LNCaP clone FGC (cell line): ENCODE results near the gene ATXN7L2.
A peak's percentile ranks its signal among the peaks of the same experiment; 100 is the strongest.

Source experiments
- DNase-seq: peaks from one replicate; pipeline ENCODE4 v3.0.0-alpha.2; 2011; ENCODE audit warnings: low read depth
- H3K4me3 ChIP-seq: 2 replicates; pipeline ENCODE4 v1.5.1; 2011; ENCODE audit warnings: mild to moderate bottlenecking, low read depth, low read length, control low read depth
- TF ChIP-seq, protein P1 (sequence below): IDR thresholded peaks from 2 replicates; pipeline ENCODE4 v1.5.1; 2012; ENCODE audit warnings: mild to moderate bottlenecking; ENCODE audit not compliant: control insufficient read depth, insufficient read depth; ENCODE audit errors: extremely low read depth

ATXN7L2 gene

DNA sequence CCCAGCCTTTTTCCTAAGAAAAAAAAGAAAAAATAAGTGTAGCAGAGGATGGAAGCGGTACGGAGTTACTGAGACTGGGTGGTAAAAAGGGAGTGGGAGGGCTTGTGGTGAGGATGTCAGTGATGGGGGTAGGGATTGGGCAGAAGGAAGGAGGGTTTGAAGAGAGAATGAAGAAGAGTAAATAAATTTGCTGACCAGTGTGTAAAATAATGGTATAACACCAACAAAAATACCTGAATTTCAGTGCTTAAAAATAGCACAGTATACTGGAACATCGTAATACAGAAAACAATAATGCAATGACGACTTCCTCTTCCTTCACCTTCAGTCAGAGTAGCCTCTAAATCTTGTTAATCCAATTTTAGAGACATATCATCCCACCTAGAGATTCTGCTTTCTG is 36.2 kb upstream of the ATXN7L2 start:
- H3K4me3 ChIP-seq, result no peak overlapping the region
- DNase-seq, result no peak
- TF ChIP-seq, protein P1, sequence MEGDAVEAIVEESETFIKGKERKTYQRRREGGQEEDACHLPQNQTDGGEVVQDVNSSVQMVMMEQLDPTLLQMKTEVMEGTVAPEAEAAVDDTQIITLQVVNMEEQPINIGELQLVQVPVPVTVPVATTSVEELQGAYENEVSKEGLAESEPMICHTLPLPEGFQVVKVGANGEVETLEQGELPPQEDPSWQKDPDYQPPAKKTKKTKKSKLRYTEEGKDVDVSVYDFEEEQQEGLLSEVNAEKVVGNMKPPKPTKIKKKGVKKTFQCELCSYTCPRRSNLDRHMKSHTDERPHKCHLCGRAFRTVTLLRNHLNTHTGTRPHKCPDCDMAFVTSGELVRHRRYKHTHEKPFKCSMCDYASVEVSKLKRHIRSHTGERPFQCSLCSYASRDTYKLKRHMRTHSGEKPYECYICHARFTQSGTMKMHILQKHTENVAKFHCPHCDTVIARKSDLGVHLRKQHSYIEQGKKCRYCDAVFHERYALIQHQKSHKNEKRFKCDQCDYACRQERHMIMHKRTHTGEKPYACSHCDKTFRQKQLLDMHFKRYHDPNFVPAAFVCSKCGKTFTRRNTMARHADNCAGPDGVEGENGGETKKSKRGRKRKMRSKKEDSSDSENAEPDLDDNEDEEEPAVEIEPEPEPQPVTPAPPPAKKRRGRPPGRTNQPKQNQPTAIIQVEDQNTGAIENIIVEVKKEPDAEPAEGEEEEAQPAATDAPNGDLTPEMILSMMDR, result no peak

DNA sequence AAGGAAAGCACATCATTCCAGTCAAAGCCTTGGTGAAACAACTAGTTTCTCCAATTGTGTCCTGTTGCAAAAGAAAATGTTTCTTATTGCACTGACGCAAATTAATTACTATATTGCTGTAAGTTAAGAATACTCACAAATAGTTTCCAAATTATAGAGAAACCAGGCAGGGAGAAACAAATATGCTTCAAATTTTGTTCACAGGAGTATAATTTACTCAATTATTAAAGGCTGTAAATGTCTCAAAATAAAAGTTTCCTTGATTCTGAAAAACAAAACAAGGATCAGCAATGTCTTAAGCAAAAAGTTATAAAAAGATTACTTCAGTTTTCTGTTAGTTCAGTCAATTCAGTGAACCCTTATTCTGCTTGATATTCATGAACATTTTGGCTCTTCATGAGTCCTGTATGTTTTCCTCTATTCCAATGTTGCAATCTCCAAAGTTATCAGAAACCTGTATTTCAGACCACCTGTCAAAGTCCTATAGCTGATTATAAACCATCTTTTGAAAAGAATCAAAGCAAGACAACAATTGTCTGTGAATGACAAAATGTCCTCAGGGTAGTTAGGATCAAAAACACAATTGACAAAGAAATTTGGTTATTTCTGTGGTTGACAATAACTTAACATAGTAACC is 29.1 kb upstream of the ATXN7L2 start:
- TF ChIP-seq, protein P1, result no peak
- H3K4me3 ChIP-seq, result no peak overlapping the region
- DNase-seq, result no peak

DNA sequence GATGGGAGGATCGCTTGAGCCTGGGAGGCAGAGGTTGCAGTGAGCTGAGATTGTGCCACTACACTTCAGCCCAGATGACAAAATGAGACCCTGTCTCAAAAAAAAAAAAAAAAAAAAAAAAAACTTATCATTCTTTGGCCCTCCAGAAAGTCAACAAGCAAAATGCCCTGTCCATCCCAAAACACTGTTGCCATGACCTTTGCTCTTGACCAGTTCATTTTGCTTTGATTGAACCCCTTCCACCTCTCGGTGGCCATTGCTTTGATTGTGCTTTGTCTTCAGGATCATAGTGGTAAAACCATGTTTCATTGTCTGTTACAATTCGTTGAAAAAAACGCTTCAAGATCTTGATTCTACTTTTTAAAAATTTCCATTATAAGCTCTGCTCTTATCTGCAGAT is 25.9 kb upstream of the ATXN7L2 start:
- DNase-seq, result no peak
- TF ChIP-seq, protein P1, result no peak
- no peak overlapping the region for H3K4me3 ChIP-seq

DNA sequence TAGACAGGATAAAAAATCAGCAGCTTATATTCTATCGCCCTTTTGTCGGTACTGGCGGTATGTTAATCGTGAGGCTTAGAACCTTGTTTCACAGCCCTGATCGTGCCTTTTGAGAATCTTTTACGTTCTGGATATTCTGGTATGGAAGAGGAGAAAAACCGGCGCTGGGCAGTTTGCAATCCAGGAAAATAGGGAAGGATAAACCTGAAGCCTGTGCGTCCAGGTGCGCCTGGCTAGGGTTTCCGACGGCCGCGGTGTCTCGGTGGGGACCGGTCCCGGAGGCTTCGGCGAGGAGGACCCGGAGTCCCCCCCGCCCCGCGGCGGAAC is 17.6 kb upstream of the ATXN7L2 start:
- peak overlapping the region; percentile 30; the same call in 1 of the 2 replicates for H3K4me3 ChIP-seq
- TF ChIP-seq, protein P1, result no peak
- no peak for DNase-seq

DNA sequence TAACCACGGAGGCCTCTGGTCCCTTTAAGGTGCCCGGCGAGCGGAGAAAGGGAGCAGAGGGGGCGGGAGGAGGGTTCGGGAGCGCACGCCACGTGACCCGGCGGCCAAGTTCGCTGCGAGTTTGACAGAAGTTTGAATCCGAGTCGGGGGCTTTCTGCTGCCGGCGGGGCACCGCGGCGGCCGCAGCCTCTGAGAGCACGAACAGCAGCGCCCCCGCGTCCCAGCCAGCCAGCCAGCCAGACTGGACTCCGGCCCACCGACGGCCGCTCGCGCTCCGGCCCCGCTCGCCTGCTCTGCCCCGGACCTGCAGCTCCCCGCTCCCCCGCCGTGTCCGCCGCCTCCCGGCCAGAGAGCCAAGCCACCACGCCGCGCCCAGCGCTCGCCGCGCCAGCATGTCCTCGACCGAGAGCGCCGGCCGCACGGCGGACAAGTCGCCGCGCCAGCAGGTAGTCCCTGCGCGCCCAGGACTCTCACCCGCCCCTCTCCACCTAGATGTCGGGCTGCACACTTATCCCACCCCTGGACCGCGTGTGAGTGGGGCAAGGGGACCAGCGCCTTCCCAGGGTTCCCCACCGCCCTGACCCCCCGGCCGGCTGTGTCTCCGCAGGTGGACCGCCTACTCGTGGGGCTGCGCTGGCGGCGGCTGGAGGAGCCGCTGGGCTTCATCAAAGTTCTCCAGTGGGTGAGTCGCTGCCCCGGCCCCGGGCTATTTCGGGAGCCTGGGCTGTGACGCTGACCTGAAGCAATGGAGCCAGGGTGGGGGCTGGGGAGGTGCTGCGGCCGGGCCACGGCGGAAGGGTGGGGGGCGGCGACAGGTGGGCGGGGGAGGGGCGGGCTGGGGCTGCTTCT is 17.0 kb upstream of the ATXN7L2 start, which contains the start of gene SYPL2:
Gene SYPL2 (plus strand): TSS at position 95 of the 849 bp plus-strand sequence. CDS start 298 bp downstream, at position 393.
- peak within 1 kb of the TSS; percentile 30; the same call in 1 of the 2 replicates for H3K4me3 ChIP-seq
- TF ChIP-seq, protein P1, result 0 out of 2 replicates have a peak, but pooled peaks have one; percentile 6
- no peak for DNase-seq

DNA sequence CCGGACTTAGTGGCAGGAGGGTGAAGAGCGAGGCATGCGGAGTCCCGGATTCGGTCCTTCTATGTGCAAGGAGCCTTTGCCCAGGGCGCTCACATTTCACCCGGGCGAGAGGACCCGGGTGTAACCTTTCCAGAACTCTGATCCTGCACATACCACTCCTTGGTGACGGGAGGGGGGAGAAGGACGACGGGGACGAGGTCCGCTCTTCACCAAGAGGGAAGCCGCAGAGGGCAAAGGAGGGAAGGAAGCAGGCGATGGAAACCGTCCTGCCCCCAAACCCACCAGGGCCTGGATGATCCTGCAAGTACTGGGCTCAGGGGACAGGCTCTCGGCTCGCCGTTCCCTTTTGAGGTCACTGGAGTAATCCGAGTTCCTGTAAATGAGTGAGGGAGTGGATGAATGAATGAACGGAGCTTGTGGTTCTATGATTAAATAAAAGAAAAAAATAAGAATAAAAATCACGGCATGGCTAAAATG is 16.4 kb upstream of the ATXN7L2 start:
- no peak overlapping the region for H3K4me3 ChIP-seq
- no peak for DNase-seq
- TF ChIP-seq, protein P1, result no peak

DNA sequence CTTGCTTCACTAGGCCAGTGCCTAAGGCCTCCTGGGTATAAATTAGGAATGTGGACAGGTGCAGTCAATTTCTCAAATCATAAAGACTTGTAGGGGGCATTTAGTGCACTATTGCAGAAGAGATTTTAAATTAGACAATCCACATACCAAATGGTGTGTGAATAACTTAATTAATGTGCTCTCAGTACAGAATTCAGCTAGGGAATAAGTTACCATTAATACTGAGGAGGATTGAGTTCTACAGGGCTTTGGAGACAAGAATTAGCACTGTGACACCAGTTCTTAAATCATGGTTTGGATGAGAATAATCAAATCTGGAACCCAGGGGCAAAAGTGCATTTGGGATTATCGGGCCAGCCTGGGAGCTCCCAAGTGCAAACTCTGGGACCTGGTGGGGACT is 15.6 kb upstream of the ATXN7L2 start:
- no peak for DNase-seq
- no peak overlapping the region for H3K4me3 ChIP-seq
- TF ChIP-seq, protein P1, result no peak
